HG02623 (cell line): Measurements from ENCODE around the gene PIP4K2A.

Source experiments
- ATAC-seq: cut with Tn5 transposase; IDR thresholded peaks from one replicate; pipeline ENCODE4 v1.9.1; 2021; ENCODE audit warnings: moderate library complexity; ENCODE audit not compliant: unreplicated experiment

PIP4K2A gene

DNA sequence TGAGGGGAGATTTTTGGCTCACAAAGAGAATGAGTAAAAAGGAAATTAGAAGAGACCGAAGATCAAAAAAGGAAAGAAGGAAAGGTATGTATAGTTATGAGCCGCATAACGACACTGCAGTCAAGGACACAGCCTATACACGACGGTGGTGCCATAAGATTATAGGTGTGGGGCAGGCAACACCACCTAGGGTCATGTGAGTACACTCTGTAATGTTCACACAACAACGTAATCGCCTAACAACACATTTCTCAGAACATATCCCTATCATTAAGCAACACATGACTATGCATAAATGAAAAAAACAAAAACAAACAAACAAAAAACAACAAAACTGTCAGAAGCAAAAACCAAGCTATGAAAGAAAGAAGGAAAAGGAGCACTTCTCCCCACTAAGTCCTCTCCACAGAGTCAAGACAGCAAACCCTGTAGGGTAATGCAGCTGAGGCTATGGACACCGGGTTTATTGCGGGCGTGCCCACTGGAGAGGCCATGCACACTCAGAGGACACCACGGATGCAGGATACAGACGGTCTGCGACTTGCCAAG is 45.1 kb downstream of the PIP4K2A start:
- no peak for ATAC-seq

DNA sequence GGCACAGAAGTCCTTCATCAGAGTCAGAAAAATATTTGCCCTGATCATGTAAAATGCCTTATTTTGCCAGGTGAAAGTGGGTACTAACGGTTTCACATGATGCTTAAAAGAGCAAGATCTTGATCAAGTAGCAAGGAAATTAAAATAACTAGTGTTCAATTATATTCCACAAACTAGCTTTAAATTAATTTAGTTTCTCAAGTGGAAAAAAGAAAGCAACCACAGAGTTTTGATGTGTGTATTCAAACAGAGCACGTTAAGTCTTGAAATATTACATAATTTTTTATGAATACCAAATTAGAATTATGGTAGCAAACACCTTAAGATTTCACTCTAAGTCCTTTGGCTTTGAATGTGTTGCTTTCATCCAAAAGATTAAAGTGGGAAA is 47.3 kb downstream of the PIP4K2A start:
- ATAC-seq, result no peak

DNA sequence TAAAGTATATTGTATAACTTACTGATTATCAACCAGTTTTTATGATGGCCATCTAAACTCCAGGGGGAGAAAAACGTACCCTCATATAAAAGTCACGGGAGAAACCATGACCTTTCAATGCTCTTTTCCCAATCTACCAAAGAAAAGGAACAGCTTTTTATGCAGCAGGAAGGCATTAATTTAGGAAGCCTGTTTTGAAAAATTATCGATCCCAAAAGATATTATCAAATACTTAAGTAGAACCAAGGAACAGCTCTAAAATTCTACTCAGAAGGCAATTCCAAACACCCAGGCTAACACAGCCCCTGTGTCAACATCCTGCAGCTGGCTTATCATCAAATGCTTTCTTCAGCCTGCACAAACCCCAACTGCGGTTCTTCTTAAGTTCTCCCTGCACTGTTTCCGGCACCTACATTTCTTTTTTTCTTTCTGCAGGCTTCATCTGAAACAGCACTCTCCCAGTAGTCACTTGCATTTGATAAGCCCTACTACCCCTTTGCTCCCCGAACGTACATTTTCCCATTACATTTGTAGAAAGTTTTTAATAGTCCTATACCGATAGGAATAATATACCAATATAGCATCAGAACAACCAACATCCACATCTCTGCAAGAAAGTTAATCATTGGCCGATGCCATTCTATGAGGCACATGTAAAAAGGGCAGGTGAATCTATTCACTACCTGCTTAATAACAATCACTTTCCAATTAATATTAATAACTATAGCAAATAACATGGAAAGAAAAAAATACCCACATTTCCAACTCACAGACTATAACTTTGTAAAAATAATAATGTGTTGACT is 47.9 kb downstream of the PIP4K2A start:
- peak; percentile 76 for ATAC-seq

DNA sequence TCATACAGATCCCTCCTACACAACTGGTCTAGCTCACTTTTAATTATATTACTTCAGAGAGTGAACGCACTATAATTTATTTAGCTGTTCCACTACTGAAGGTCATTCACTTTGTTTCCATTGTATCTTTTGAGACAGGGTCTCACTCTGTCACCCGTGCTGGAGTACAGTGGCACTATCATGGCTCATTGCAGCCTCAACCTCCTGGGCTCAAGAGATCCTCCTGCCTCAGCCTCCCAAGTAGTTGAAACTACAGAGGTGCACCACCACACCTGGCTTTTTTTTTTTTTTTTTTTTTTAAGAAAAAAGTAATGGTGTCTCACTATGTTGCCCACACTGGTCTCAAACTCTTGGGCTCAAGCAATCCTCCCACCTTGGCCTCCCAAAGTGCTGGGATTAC is 49.0 kb downstream of the PIP4K2A start:
- ATAC-seq, result no peak

DNA sequence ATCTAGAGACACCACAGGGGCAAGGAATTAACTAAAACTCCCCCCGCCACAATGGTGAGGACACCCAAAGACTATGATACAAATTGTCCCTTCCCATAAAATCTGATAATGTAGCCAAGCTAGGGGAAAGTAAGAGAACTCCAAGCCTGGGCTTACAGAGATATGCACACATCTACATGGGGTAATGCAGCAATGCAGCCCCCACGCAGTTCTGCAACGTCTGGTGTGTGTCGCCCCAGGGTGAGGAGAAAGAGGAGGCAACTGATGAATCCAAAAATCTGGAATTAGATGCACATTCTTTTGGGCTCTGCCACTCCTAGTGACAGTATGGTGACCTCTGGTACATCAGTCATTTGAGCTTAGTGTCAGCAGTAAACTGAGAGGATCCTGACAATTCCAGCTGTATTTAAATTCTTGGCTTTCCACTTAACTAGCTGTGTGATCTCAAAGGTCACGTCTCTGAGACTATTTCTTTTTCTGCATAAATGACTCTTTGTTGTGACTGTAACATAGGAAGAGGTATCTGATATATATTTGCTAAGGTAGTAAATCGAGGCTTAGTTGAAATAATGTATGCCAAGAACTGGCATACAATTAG is 51.5 kb downstream of the PIP4K2A start:
- ATAC-seq, result no peak

DNA sequence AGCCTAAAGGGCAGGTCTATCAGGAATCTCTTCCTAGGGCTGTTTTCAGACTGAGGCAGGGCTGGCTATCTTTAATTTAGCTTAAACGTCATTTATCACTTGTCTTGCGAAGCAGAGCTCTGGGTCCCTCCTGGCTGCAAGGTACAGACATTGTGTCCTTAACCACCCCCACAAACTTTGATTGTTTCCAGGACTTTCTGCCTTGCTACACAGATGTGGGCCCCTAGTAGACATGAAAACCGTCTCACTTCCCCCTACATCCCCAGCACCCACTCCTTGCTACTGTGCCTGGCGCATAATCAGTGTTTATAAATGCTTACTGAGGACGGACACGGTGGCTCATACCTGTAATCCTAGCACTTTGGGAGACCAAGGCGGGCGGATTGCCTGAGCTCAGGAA is 54.5 kb downstream of the PIP4K2A start:
- no peak for ATAC-seq

DNA sequence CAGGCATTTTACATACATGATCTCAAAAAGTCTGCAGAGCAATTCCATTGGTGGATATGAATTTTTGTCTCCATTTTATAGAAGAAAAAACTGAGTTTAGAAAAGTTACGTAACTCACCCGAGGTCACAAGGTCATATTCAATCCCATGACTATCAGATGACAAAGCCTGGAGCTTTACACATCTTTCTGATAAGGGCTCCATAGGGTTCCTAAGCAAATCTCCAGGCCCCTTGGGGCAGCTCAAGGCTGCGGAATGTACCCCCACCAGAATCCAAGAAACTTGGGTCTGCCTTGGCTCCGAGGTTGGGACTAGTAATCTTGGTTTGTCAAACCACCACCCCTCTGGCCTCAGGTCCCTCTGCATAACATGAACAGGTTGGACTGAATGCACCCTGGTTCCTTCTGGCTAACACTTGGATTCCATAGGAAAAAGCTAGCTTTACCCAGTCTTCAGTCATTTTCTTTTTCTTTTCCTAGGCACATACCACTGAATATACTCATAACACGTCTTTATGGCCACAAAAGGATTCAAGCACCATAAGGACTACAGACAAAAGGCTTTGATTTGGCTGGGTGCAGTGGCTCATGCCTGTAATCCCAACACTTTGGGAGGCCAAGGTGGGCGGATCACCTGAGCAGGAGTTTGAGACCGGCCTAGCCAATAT is 55.5 kb downstream of the PIP4K2A start:
- no peak for ATAC-seq

DNA sequence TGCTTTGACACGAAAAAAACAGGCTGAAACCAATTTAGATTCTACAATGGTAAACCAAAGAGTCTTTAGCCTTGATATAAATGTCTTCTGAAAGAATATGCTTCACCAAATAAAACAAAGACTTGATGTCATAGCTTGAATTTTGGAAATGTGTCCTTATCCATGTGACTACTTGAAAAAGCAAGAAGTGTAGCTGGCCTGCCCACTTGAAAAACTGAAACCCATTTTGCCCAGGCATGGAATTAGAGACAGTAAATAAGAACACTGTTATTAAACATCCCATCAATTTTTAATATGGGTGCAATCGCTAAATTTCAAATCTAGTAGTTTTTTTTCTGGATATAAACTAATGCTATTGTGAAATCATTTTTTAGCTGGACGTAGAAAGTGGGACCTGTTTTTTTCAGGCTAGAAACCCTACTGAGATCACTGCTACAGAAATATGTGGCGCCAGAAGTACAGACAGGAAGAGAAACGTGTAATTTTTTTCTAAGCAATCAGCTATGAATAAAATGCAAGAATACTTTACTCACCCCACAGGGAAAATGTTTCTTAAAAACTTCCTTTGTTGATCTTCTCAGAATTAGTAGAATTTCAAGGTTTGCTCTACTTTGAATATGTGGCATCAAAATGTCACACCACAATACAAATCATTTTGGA is 56.7 kb downstream of the PIP4K2A start:
- no peak for ATAC-seq

DNA sequence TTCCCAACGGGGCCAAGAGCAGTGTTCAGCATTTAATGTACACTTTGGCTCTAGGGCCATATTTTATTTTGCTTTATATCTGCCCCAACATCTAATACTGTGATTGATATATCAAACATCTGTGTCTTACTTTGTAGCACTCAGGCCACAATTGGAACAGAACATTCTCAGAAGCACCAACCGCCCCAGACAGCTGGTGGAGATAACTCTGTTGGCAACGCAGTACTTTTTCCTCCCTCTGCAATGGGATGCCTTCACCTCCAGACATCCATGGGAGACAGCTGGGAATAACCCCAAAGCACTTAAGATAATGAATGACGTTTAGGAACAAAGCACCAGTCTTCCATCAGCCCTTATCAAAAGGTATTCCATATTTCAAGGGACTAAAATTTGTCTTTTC is 57.4 kb downstream of the PIP4K2A start:
- ATAC-seq, result no peak

DNA sequence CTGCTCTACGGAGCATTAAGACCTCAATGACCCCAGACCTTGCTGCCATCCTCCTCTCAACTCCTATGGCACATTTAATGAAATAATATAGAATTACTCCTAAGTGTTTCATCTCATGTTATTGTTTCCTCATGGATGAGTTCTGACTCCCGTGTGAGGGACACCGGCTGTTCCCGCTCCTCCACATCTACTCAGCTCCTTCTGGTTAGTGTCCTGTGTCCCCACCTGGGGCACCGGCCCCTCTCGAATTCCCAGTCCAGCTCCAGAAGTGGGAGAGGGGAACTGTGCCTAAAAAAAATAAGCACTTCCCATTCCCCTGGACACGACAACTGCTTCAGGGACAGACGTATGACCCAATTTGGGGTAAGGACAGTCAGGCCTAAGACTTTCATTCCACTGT is 58.3 kb downstream of the PIP4K2A start:
- ATAC-seq, result no peak

DNA sequence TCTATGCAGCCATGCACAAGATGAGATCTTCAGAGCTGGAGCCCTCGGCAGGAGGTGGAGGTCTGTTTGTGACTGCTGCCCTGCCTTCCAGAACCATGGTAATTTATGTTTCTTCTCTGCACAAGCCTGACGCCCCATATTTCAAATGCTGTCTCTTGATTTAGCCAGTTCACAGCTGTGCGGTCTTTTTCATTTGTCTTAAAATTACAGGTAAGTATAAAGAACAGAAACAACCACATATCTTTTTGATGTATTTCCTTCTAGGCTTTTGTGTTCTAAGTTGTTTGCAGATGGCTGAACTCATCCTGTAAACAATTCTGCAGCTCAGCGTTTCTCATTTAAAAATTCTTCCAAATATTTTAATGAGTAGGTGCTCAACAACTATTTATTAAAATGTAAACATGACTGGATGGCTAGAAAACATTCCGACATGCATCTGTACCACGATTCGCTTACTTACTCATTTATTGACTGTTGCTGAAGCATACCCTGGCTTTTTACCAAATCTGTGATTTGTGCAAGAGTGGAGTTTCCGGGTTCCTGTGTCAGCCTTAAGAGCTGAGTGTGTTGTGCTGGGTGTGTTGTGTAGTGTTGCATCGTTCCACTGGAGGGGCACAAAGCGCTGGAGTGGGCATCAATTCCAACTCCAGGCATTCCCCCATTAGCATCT is 58.9 kb downstream of the PIP4K2A start:
- ATAC-seq, result no peak

DNA sequence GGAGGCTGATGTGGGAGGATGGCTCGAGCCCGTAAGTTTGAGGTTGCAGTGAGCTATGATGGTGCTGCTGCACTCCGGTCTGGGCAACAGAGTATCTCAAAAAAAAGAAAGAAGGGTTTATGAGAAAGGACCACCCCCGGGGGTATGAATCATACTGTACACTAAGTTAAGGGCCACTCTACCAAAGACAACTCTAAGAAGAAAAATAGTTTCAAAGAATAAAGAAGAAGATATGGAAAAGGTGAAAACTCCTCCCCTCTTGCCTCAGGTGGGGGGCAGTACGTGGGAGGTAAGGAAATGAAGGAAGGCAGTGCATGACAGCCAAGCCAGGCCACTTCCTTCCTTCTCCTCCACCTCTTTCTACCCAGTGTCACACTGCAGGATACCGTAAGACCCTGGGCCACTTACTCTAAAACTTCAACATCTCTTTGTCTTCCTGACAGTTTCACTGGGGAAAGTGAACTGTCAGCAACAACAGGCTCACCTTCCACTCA is 61.3 kb downstream of the PIP4K2A start:
- no peak for ATAC-seq

DNA sequence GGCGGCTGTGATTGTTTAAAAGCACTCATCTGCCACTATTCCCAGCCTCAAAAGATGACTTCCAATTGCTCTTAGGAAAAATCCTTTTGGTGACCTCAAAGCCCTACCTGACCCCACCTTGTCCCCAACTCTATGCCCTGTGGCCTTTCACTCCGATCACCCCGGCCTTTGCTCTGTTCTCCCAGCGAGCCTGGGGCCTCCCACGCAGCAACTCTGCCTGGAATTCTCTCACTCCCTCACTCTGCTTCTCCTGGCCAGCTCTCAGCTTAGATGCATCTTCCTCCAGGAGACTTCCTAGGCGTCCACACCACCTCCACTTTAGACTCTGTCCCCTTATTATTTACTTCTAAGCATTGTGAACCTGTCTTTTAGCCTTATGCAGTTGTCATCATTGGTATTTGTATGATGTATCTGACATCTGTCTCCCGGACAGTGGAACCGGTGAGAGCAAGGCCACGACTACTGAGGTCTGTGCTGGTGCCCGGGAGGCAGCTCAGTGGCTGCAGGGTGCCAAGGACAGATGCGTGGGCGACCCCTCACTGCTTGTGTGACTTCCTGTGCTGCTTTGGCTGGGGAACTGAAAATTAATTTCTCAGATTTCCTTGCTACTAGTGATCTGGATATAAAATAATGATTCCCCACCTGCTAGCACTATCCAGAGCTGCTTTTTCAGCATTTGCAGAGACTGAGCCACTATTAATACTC is 63.0 kb downstream of the PIP4K2A start:
- peak; percentile 29 for ATAC-seq

DNA sequence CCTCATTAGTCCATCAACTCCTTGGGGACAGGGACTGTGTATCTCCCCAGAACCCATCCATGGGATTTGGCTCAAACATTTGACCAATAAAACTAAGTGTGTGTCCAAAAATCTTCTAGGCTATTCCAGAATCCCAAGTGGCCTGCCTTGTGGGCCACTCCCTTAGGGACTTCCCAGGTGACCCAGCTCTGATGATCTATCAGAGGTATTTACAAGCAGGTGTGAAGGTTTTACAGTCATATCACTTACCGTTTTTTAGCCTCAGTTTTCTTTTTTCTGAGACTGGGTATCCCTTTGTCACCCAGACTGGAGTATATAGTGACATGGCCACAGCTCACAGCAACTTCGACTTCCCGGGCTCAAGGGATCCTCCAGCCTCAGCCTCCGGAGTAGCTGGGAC is 64.4 kb downstream of the PIP4K2A start:
- ATAC-seq, result no peak

DNA sequence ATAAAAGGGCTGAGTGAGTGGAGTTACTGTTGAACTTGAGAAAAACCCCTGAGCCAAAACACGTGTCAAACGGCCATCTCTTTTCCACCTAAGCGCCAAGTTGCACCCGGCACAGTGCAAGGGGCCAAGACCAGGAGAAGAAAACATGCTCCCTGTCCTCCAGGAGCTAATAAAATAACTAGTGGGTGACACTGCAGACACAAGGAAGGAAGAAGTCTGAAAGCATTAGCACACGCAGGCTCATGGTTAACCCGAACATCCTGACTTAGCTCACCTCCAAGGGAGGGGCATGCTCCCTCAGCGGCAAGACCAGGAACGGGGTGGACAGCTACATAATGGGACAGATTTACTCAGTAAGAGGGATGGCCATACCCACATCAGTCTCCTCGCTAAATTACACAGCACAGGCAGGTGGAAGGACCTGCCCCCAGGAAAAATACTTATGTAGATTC is 65.0 kb downstream of the PIP4K2A start:
- ATAC-seq, result no peak

DNA sequence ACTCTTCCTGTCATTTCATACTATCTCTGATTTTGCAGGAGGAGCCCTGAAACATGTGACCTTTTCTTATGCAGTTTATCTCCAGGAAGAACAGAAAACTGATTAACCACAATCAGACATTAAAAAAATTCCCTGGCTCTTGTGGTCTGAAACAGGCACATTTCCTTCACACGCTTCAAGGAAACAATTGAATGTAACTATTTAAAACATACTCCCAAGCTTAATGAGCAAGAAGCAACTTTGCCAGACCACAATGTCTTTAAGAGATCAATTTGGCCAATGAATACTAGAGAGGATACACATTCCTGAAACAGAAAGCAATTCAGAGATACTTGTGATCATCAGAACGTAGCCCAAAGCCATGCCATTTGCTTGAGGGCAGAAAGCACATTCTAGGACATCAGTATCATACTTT is 65.8 kb downstream of the PIP4K2A start:
- ATAC-seq, result peak; percentile 29

DNA sequence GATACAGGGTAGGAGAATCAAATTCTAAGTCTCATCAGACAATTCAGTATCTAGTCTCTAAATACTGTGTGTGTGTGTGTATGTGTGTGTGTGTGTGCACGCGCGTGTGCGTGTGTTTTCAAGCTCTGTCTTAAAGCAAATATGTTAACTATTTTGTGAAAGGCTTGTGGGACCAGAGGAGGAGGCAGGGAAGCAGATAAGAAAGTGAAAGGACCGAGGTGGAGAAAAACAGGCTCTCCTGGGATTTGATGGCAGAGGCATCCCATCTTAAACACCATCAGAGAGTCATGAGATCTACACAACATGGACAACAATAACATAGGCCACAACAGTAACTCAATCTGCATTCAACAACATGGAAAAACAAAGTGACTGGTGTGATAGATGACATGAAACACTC is 67.1 kb downstream of the PIP4K2A start:
- ATAC-seq, result no peak

DNA sequence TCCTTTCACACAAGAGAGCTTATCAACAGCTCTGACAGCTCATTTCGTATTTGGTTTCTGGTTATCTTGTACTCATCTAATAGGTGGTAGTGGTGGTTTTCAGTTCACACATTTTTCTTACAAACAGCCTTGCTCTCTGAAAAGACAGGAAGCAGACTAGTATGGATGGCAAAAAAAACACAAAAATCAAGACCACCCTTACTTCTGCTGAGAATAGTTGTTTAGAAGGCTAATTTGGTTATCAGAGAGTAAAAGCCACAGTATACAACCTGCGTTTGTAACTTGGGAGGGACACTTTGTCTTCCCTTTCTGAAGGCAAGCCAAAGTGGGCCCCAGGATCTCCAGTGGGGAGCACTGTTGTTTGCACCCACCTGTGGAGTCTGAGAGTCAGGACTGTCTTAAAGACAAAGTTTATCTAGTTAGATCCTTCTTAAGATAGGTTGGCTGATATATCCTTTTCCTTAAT is 68.0 kb downstream of the PIP4K2A start:
- peak; percentile 49 for ATAC-seq

DNA sequence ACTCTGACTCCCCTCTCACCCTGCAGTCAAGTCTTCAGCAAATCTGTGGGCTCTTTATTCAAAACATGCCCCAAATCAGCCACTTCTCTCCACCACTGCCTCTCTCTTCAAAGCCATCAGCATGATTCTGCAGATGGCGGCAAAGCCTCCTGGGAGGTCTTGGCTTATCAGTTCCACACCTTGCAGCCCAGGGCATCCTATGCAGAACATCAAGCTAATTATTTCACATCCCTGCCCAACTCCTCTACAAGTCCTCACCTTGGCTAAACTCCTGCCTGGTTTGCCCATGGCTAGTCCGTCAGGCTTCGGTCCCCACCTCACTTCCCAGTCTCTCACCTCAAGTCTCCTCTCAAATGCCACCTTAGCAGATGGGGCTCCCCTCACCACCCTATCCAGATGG is 70.2 kb downstream of the PIP4K2A start:
- ATAC-seq, result no peak

DNA sequence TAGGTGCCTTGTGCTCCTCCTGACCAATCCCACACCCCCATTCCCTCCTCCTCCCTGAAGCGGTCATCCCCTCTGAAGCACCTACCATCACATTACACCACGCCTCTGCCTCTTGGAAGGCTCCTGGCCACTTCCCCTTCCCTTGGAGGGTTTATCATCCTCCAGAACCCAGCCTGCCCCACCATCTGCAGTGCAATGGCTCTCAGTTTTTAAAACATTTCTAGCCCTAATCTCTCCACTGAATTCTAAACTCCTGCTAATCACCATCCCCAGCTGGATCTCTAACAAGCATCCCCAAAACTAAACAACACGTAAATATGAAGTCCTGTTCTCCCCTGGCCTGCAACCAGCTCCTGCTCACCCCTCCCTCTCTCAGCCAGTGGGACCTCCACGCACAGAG is 70.6 kb downstream of the PIP4K2A start:
- no peak for ATAC-seq
